ENCODE results near the gene TRPC1. TPM values are rescaled to one million over a fixed set of nuclear protein-coding genes. Genes with fewer than 3 reads are reported as not detected.
A peak's percentile ranks its signal among the peaks of the same experiment; 100 is the strongest.
"Not testable (repeated sequence)": the region's sequence is repeated elsewhere in the genome, so short reads cannot be mapped to it uniquely, and the experiment has no call there.

Gene TRPC1
- 14.5 and 15.0 TPM in 2 replicates for total RNA-seq

DNA sequence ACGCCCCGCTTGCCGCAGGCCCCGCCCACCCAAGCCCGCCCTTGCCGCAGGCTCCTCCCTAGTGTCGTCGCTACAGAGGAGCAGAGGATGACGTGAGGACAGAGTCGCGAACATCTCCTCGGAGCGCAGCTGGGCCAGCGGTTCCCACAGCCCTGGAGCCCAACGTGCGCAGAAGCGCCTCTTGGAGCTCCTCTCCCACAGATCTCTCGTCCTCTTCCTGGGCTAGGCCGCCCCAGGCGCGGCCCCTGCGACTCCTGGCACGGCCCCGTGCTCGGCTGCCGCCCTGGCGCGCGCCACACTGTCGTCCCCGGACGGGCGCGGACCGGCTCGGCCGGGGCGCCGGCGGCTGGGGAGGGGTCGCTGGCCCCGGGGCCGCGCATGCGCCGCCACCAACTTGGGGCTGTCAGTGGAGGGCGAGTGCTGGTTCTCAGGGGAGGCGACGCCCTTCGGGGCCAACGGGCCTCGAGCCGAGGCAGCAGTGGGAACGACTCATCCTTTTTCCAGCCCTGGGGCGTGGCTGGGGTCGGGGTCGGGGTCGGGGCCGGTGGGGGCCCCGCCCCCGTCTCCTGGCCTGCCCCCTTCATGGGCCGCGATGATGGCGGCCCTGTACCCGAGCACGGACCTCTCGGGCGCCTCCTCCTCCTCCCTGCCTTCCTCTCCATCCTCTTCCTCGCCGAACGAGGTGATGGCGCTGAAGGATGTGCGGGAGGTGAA lies at the start of gene TRPC1:
Gene TRPC1 (plus strand): TSS at position 67 of the 714 bp plus-strand sequence. CDS start 526 bp downstream, at position 593.
- DNase-seq (ENCODE audit: low read depth, low spot score) = peak; percentile 13

DNA sequence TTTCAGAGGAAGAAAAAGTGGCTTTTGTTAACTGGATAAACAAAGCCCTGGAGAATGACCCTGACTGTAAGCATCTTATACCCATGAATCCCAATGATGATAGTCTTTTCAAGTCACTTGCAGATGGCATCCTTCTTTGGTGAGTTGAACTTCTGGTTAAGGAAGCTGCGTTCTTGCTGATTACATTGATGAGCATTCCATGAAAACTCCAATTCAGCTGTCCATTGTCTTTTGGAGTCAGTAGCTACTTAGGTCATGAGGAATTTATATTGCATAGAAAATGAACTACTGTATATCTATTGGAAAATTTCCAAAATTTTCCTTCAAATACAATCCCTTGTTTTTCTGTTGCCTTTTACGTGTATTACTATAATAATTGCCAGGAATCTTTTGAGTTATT lies 47.7 kb upstream of the TRPC1 start:
- DNase-seq (ENCODE audit: low read depth, low spot score) = no peak

DNA sequence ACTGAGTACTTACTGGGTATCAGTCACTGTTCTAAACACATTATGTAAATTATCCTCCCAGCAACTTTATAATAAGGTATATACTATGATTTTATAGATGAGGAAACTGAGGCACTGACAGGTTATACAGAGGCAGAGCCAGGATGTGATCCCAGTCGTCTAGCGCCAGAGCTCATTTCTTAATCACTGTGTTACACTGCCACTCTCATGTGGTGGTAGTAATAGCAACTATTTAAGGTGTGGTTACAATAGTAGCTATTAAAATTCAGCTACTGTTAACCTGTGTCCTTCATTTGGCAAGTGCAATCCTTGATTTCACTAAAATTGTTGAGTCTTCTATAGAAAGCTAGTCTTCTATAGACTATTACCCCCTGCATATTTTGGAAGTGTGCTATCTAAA lies 43.1 kb upstream of the TRPC1 start:
- DNase-seq (ENCODE audit: low read depth, low spot score) = no peak

DNA sequence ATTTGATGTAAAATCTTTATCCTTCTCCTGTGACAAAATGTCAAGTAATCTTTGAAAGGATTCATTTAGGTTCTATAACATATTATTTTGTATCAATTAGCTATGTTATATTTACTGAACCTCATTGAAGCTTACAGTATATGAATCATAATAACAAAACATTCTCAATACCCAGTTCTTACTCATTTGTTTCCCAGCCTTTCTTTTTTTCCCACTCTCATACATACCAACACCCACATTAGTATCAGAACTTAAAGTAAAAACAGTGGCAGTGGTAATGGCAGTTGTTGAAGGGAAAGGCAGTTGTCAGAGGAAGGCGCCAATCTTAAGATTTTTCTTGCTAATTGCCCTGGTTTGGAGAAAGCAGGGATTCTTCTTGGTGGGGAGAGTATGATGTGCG lies 33.2 kb upstream of the TRPC1 start:
- no peak for DNase-seq (ENCODE audit: low read depth, low spot score)

DNA sequence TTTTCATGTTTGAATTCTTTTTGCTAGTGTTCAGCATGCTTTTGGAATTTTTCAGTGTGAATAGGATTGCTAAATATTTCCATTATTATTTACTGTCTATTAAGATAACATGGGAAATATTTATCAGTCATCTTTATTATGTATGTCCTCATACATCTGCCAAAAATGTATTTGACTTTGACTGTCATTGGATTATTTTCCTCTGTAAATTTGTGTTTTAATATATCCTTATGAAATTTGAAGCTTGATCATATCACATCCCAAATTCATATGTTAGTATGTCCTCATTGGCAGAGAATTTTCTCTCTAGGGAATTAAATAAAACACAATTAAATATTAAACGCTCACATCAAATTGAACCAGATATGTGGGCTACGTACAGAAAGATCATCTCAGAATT lies 32.3 kb upstream of the TRPC1 start:
- DNase-seq (ENCODE audit: low read depth, low spot score) = no peak

DNA sequence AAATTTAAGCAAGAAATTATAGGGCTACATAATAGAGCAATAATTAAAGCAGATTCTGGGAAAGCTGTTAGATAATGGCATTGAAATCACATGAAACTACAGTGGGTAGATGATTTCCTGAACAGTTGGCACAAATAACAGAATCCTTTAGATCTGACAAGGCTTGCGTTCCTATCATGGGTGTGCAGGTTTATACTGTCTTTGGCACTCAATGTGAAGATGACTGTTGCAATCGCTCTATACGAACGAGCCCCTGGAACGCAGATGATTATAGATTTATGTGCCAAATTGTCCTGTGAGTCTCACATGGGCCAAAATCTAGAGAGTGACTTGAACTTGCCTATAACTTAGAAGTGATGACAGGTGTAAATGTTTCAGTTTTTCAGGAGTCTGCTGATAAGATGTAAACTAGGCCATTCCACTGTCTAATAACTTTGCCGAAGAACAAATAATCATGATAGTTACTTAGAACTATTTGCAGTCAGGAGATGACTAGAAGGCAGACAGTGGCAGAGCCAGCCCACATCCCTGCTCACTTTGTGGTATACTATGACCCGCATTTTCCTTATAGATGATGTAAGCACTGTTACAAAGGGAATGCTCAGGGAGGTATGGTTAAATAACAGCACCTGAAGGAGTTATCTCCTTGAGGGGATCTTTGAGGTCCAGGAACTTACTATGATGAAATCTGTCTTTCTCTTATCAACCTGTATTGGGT lies 30.5 kb upstream of the TRPC1 start:
- DNase-seq (ENCODE audit: low read depth, low spot score) = no peak

DNA sequence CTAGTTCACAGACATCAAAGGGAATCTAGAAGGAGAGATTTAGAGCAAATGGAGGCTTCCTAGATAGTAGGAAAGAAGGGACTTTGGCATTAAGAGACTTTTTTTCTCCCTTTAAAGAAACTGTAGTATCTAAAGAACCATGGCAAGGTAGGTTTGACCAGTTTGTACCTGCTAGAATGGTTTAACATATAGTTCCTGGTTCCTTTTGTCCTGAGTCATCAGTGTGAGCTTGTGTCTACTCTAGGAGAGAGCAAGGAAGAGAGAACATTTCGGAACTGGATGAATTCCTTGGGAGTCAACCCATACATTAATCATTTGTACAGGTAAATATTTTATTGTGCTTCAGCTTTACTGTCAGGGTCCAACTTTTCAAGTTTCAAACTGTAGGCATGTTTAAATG lies 29.6 kb upstream of the TRPC1 start:
- DNase-seq (ENCODE audit: low read depth, low spot score) = no peak

DNA sequence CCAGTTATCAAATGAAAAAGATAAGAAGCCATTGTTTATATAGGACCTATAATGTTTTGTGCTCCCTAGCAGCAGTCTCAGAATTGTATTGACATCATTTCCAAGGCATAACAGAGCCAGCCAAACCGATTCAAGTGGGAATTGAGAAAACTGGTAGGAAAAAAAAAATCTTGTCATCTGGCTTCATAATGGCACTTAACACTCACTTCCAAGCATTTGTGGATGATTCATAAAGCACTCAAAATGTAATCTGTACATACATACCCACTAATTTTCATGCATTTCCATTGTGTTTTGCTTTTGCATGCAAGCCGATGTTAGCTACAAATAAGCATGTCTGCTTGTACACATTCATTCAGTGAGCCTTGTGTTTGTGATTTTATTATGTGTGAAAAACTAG lies 18.6 kb upstream of the TRPC1 start:
- no peak for DNase-seq (ENCODE audit: low read depth, low spot score)

DNA sequence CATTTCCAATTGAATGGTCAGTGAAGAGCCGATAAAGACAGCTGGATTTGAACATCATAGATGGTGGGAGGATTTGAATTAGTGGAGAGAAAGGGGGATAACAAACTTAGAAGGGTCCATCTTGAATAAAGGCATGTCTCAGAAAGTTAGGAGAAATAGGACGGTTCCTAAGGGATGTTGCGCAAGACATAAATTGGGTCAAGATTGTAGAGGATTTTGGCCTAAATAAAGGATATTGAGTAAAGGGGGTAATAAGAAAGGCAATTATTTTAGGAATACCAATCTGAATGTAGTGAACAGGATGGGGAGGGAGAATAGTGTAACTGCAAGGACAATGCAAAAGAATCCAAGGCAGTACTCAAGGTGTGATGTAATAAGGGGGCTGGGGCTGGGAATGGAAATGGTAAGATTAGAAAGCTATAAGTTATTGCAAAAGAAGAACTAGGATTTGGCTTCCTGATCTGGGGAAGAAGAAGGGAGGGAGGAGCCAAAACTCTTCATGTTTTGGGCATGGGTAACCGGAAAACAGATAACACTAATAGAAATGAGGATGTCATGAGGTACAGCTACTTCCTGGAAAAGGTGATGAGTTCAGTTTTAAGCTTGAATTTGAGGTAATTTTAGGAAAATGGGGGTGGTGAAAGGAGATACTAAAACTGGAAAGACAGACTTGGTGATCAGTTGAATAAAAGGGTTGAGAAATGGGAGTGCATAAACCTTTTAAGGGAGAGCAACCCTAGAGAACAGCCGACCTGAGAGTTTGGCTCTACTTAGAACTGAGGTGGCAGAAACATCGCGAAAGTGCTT lies 17.3 kb upstream of the TRPC1 start:
- DNase-seq (ENCODE audit: low read depth, low spot score) = no peak

DNA sequence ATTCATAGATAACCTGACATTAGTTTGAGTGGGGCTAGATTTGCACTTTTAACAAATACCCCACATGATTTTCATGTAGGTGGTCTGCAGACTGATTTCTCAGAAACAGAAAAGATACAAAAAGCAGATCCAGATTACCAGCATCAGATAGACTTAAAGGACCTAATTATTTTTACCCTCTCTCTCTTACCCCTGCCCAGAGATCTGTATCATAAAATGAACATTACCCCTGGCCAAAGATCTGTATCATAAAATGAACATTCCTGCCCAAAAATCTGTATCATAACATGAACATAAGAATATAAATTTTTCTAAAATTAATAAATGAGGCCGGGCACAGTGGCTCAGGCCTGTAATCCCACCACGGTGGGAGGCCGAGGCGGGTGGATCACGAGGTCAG lies 14.6 kb upstream of the TRPC1 start:
- no peak for DNase-seq (ENCODE audit: low read depth, low spot score)

DNA sequence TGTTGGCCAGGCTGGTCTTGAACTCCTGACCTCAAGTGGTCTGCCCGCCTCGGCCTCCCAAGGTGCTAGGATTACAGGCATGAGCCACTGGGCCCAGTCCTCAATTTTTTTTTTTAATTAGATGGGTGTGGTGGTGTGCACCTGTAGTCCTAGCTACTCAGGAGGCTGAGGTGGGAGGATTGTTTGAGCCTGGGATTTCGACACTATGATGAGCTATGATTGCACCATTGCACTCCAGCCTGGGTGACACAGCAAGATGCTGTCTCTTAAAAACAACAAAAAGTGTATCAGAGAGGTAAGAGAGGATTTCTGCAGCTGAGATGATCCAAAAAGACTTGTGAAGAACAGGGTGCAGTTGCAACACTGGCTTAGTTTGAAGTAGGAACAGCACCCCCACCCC lies 9.0 kb upstream of the TRPC1 start:
- not testable (repeated sequence) for DNase-seq (ENCODE audit: low read depth, low spot score)

DNA sequence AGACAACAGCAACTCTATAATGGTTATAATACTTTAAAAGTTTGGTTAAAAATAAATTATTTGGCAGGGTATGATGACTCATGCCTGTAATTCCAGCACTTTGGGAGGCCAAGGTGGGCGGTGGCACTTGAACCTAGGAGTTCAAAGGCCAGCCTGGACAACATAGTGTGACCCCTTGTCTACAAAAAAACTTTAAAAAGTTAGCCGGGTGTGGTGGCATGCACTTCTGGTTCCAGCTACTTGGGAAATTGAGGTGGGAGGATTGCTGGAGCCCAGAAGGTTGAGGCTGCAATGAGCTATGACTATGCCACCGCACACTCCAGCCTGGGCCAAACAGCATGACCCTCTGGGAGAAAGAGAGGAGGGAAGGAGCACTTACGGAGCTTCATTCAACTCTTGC lies 7.7 kb upstream of the TRPC1 start:
- DNase-seq (ENCODE audit: low read depth, low spot score) = no peak

DNA sequence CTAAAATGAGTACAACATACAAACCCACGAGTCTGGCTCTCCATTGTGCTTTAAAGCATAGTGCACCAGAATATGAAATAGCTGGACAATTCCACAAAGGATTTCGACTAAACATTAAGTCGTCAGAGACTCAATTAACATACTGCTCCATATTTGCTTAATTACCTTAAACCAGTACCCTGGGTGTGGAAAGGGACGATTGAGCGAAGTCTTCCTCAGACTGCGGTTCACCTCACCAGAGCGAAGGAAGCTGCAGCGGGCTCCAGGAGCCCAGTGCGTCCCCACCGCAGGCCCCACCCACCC lies 218 bp upstream of the TRPC1 start:
- no peak for DNase-seq (ENCODE audit: low read depth, low spot score)

DNA sequence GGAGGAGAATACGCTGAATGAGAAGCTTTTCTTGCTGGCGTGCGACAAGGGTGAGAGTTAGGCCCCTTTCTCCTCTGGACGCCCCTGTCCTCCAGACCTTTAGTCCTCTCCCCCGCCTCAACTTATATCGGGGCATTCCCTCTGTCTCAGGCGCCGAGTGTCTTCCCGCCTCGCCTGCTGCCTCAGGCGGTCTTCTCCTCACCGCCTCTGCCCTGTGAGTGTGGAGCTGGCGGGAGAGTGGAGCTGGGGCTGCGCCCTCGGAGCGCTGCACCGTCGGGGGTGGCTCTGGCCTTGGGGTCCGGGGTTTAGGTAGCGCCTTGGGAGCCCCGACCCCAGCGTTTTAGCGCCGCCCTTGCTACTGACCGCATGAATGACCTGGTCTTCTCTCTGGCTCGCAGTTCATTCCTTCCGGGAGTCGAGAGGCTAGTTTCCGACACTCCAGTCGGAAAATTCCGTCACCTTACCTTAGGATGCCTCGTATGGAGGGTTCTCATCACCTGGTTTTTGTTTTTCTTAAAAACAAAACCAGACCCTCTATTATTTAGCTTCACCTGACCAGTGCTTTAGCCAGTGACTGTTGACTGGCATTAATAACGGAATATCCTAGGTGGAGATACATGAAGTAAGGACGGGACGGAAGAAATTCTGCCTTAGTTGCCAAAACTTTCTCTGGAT lies 985 bp downstream of the TRPC1 start:
- no peak for DNase-seq (ENCODE audit: low read depth, low spot score)

DNA sequence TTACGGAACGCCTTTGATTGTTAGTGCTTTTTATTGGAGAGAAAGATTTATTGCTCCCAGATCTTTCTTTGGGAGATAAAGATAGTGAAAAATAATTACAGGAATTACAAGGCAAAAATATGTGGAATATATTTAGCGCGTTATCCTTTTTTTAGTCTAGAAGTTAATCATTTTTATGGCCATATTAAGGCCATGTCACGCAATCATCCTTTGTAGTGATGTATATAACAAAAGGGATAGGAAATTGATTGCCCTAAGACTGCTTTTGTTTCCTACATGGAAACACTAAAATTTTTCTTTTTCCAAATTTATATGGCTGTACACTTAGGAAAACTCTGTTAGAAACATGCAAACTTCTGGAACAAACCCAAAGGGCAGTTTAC lies 1.5 kb downstream of the TRPC1 start:
- no peak for DNase-seq (ENCODE audit: low read depth, low spot score)

DNA sequence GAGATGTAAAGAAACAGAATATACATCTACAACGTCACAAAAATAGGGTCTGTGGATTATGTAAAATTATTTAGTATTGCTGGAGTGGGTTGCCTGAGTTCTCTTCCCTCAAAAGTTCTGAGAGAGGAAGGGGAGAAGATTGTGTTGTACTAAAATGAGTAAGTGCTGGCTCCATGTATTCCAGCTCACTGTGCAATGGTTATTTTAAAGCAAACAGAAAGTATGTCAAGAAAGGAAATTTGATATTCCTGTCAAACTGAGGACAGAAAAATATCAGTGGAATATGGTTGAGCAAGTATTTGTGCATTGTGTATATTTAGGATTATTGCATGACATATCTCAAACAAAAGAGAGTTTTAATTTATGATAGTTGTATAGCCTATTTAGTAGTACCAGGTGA lies 2.2 kb downstream of the TRPC1 start:
- DNase-seq (ENCODE audit: low read depth, low spot score) = no peak

DNA sequence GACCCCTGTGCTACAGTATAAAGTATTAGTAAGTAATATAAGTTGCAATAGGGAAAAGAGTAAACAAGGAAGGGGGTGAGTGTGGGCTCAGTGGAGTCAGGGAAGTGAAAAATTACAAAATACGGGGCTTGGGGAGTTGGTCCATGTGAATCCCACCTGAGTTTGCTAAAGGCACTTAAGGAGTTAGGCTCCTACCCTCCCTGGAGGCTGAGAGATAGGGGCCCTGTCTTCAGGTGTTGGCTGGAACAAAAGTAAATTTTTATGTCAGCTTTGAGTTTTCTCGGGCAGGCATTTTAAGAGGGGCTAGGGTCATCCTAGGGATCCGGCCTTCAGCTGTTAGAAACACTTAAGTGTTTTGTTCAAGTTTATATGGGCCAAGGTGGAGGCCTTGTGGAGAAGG lies 8.2 kb downstream of the TRPC1 start:
- no peak for DNase-seq (ENCODE audit: low read depth, low spot score)

DNA sequence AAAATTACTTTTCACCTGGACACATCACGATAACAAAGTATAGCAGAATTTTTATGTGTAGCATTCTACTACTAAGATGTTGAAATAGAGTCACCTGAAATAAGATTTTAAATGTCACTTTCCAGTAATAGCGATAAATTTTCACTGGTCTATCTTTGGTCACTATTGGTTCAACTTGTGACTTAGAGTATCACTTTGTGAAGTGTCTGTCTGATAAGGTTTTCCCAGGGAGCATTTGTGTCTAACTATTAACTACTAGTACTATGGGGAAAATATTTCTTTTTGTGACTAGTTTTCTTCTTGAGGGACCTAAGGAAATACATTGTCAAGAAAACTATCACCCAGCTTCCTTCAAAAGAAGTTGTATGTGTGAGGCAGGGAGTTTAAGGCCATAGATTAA lies 11.0 kb downstream of the TRPC1 start:
- DNase-seq (ENCODE audit: low read depth, low spot score) = no peak

DNA sequence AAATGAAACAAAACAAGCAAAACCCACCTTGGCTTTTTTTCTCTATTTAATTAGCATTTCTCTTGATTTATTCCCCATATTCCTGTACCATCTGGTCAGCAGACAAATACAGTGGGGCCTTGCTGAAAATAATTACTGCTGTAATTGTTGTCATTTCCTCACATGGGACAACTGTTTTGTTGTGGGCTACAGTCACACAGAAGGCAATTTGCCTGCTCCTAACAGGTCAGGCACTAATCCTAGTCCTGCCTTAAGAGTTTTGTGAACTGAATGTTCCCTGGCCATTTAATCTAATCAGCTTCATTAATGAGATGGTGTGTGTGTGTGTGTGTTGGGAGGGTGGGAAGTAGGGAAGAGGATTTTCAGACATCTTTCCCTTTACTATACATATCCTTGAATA lies 11.6 kb downstream of the TRPC1 start:
- DNase-seq (ENCODE audit: low read depth, low spot score) = no peak

DNA sequence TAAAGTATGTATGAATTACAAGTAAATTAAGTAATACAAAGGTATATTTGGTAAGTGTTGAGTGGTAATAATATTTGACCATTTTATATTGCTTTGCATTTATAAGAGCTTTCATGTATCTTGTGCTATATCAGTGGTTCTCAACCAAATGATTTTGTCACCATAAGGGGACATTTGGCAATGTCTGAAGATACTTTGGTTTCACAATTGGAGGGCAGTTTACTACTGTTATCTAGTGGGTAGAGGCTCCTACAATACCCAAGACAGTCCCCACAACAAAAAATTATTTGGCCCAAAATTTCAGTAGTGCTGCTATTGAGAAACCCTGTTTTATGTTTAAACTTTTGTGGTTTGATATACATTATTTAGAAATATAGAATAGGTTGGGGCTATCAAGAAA lies 14.6 kb downstream of the TRPC1 start:
- no peak for DNase-seq (ENCODE audit: low read depth, low spot score)

DNA sequence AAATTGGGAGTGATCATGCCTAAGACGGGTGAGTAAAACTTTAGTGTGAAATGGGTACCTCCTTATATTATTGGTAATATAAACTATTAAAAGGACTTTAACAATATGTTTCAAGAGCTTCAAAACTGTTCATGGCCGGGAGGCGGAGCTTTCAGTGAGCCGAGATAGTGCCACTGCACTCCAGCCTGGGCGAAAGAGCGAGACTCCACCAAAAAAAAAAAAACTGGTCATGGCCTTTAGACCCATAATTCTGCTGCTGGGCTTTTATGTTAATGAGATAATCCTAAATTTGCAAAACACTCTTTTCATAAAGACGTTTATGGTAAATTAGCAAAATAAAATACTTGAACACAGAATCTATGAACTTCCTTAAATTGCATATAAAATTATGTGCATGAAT lies 22.8 kb downstream of the TRPC1 start:
- no peak for DNase-seq (ENCODE audit: low read depth, low spot score)

DNA sequence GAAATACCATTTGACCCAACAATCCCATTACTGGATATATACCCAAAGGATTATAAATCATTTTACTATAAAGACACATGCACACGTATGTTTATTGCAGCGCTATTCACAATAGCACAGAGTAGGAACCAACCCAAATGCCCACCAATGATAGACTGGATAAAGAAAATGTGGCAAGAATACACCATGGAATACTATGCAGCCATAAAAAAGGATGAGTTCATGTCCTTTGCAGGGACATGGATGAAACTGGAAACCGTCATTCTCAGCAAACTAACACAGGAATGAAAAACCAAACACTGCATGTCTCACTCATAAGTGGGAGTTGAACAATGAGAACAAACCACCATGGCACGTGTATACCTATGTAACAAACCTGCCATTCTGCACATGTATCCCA lies 26.7 kb downstream of the TRPC1 start:
- DNase-seq (ENCODE audit: low read depth, low spot score) = not testable (repeated sequence)

Data from pulmonary artery endothelial cell (primary cell).